Measurements from ENCODE around the gene ASNSD1. TPM values are rescaled to one million over a fixed set of nuclear protein-coding genes. Genes with fewer than 3 reads are reported as not detected.
"Not testable (repeated sequence)": the region's sequence is repeated elsewhere in the genome, so short reads cannot be mapped to it uniquely, and the experiment has no call there.

The ASNSD1 gene
- total RNA-seq, 6 experiments from 2014 or later = 36.7 to 43.4 (median 38.3) TPM

GRCh38 chr2:189648846-189649509 lies 12.3 kb upstream of the ASNSD1 start:
- Mint-ChIP-seq H3K36me3 (ENCODE audit: low read depth) (peaks cover 6% of the 10 kb centered on the region; the same call in 1 of the 2 replicates), H3K9me3 (no peaks in the 10 kb centered on the region), H3K27me3 (ENCODE audit: insufficient read depth) (no peaks in the 10 kb centered on the region; the same call in 1 of the 2 replicates), H3K27ac (peak overlapping the region; percentile 12; the same call in 1 of the 2 replicates), H3K4me3 (no peak overlapping the region), H3K4me1 (ENCODE audit: low read depth) (peaks cover 11% of the 10 kb centered on the region)
- TF ChIP-seq CTCF (IDR thresholded peaks at IDR 0.05) = no peak
- DNase-seq = peak; percentile 30

GRCh38 chr2:189651284-189651683 lies 10.0 kb upstream of the ASNSD1 start:
- H3K4me1 Mint-ChIP-seq (ENCODE audit: low read depth) = peaks cover 24% of the 10 kb centered on the region
- no peaks in the 10 kb centered on the region; the same call in 1 of the 2 replicates for H3K27me3 Mint-ChIP-seq (ENCODE audit: insufficient read depth)
- H3K27ac Mint-ChIP-seq = no peak overlapping the region
- TF ChIP-seq CTCF (IDR thresholded peaks at IDR 0.05) = no peak
- DNase-seq = no peak
- no peak overlapping the region for H3K4me3 Mint-ChIP-seq
- H3K9me3 Mint-ChIP-seq = no peaks in the 10 kb centered on the region
- peaks cover 6% of the 10 kb centered on the region; the same call in 1 of the 2 replicates for H3K36me3 Mint-ChIP-seq (ENCODE audit: low read depth)

- peaks cover 24% of the 10 kb centered on the region for H3K4me1 Mint-ChIP-seq (ENCODE audit: low read depth)
- H3K36me3 Mint-ChIP-seq (ENCODE audit: low read depth); H3K4me3 Mint-ChIP-seq; H3K27ac Mint-ChIP-seq; H3K27me3 Mint-ChIP-seq (ENCODE audit: insufficient read depth); DNase-seq; H3K9me3 Mint-ChIP-seq: not testable (repeated sequence)
Observed at GRCh38 chr2:189653464-189653863, 7.8 kb upstream of the ASNSD1 start.

- no peak for DNase-seq
- H3K9me3 Mint-ChIP-seq = no peaks in the 10 kb centered on the region
- TF ChIP-seq CTCF (IDR thresholded peaks at IDR 0.05) = no peak
- no peaks in the 10 kb centered on the region; the same call in 1 of the 2 replicates for H3K27me3 Mint-ChIP-seq (ENCODE audit: insufficient read depth)
- peaks cover 6% of the 10 kb centered on the region; the same call in 1 of the 2 replicates for H3K36me3 Mint-ChIP-seq (ENCODE audit: low read depth)
- peaks cover 16% of the 10 kb centered on the region for H3K4me1 Mint-ChIP-seq (ENCODE audit: low read depth)
- H3K4me3 Mint-ChIP-seq = no peak overlapping the region
- no peak overlapping the region; the same call in 1 of the 2 replicates for H3K27ac Mint-ChIP-seq
Observed at GRCh38 chr2:189654641-189655040, 6.6 kb upstream of the ASNSD1 start.

GRCh38 chr2:189657867-189658266 lies 3.4 kb upstream of the ASNSD1 start:
- no peaks in the 10 kb centered on the region for H3K36me3 Mint-ChIP-seq (ENCODE audit: low read depth)
- TF ChIP-seq CTCF (IDR thresholded peaks at IDR 0.05) = no peak
- H3K27me3 Mint-ChIP-seq (ENCODE audit: insufficient read depth) = no peaks in the 10 kb centered on the region; the same call in 1 of the 2 replicates
- DNase-seq = no peak
- H3K9me3 Mint-ChIP-seq = no peaks in the 10 kb centered on the region
- peaks cover 20% of the 10 kb centered on the region for H3K4me1 Mint-ChIP-seq (ENCODE audit: low read depth)
- no peak overlapping the region for H3K4me3 Mint-ChIP-seq
- no peak overlapping the region for H3K27ac Mint-ChIP-seq
